Transverse colon (tissue), 4 donors: ENCODE measurements around the gene MRPS6.

Experiments used
- CTCF ChIP-seq, 5 experiments: fragments of 200-600 bp in 3 of 5; fragments of 450-650 bp in 2 of 5; sonication (generic) in 3 of 5; IDR thresholded peaks; 1 replicate in 2 of 5; 2 replicates in 3 of 5; pipeline ENCODE4 v1.5.1; 2016 to 2017; ENCODE audit warnings: antibody characterized with exemption in 5 of 5, inconsistent platforms in 3 of 5, mild to moderate bottlenecking in 2 of 5, moderate library complexity in 1 of 5
- POLR2A ChIP-seq: fragments of 450-650 bp; IDR thresholded peaks from one replicate; pipeline ENCODE4 v1.6.1; 2016; ENCODE audit warnings: antibody characterized with exemption, mild to moderate bottlenecking, moderate library complexity
- POLR2AphosphoS5 ChIP-seq, 3 donors: sonication (generic); formaldehyde crosslinking; IDR thresholded peaks; one replicate each; pipeline ENCODE4 v1.6.1; 2016; ENCODE audit warnings: antibody characterized with exemption in 3 of 3

- TF ChIP-seq CTCF (IDR thresholded peaks at IDR 0.05) (no peak), POLR2A (no peak), POLR2AphosphoS5 (IDR thresholded peaks at IDR 0.05) (no peak)
Measured at GRCh38 chr21:34130716-34130985, 57.3 kb downstream of the MRPS6 start.
